NCI-H146 (cell line): Measurements from ENCODE around the gene OCEL1.
"Not testable (repeated sequence)": the region's sequence is repeated elsewhere in the genome, so short reads cannot be mapped to it uniquely, and the experiment has no call there.

Source experiments
- DNase-seq: peaks from one replicate; lab custom pipeline; 2025; lab: John Stamatoyannopoulos, UW

OCEL1 gene

GRCh38 chr19:17263712-17264640, 38.0 kb downstream of the OCEL1 start:
- no peak for DNase-seq

- no peak for DNase-seq
These were observed 38.6 kb downstream of the OCEL1 start, which contains the start of gene USHBP1 for GRCh38 chr19:17264641-17264979. Gene USHBP1, minus strand, starts transcription at chr19:17264745. Its CDS starts 446 bp downstream, at chr19:17264299.

- no peak for DNase-seq
These were observed 40.0 kb downstream of the OCEL1 start for GRCh38 chr19:17266026-17266425.

GRCh38 chr19:17266589-17266974, 40.6 kb downstream of the OCEL1 start:
- no peak for DNase-seq

- DNase-seq, result peak; percentile 98
These were observed 41.2 kb downstream of the OCEL1 start, which contains the start of gene BABAM1 for GRCh38 chr19:17266975-17267788. Gene BABAM1, plus strand, starts transcription at chr19:17267443. Its CDS starts 1,364 bp downstream, at chr19:17268807.

- no peak for DNase-seq
These were observed 42.7 kb downstream of the OCEL1 start for GRCh38 chr19:17268754-17269153.

- DNase-seq, result not testable (repeated sequence)
These were observed 48.9 kb downstream of the OCEL1 start for GRCh38 chr19:17274892-17275291.

- no peak for DNase-seq
These were observed 49.6 kb downstream of the OCEL1 start for GRCh38 chr19:17275441-17276175.
